Colonic mucosa (tissue), 4 donors: ENCODE data around the gene KCTD19. TPM values are rescaled to one million over a fixed set of nuclear protein-coding genes. Genes with fewer than 3 reads are reported as not detected.

Source experiments
- DNase-seq: peaks from one replicate; pipeline ENCODE4 v3.0.0-alpha.2; 2020
- H3K27ac ChIP-seq: fragments of 200-600 bp; one replicate; pipeline ENCODE4 v1.8.0; 2021
- H3K27me3 ChIP-seq: fragments of 200-600 bp; one replicate; pipeline ENCODE4 v1.8.0; 2021
- H3K36me3 ChIP-seq: fragments of 200-600 bp; one replicate; pipeline ENCODE4 v1.8.0; 2021
- H3K4me1 ChIP-seq: fragments of 200-600 bp; one replicate; pipeline ENCODE4 v1.8.0; 2021; ENCODE audit warnings: mild to moderate bottlenecking
- H3K4me3 ChIP-seq: fragments of 200-600 bp; one replicate; pipeline ENCODE4 v1.8.0; 2021
- H3K9ac ChIP-seq, 2 donors: one replicate each; pipeline ENCODE4 v1.7.0; 2013; ENCODE audit warnings: control low read depth in 2 of 2, low read depth in 2 of 2, low read length in 2 of 2
- H3K9me3 ChIP-seq: fragments of 200-600 bp; one replicate; pipeline ENCODE4 v1.8.0; 2021
- intact Hi-C: fragments of 100-400 bp; cut with DNase I; formaldehyde crosslinking; loops from one replicate; pipeline ENCODE4 v1.14.1; 2022
- total RNA-seq, 2 donors: library from RNA; stranded (reverse); fragmentation: NEBNext Ultra II Directional in 1 of 2; extraction: Animal tissue kit (Norgen Biotek cat#: 25700) in 1 of 2; gene quantifications; one replicate each; pipeline ENCODE4 v1.2.1, GENCODE V29; 2021
- TF ChIP-seq, protein P1 (sequence below): fragments of 200-600 bp; IDR thresholded peaks from one replicate; pipeline ENCODE4 v1.8.0; 2022; ENCODE audit warnings: antibody characterized with exemption, mild to moderate bottlenecking
- donor health status: healthy.
- donor health status: DM: no; HTN: no; CAD: no.
- donor health status: DM: no; HTN: no; CAD: no.

Gene KCTD19
- total RNA-seq, 2 donors from 2014 or later, result 0.24 TPM; not detected in 1

DNA sequence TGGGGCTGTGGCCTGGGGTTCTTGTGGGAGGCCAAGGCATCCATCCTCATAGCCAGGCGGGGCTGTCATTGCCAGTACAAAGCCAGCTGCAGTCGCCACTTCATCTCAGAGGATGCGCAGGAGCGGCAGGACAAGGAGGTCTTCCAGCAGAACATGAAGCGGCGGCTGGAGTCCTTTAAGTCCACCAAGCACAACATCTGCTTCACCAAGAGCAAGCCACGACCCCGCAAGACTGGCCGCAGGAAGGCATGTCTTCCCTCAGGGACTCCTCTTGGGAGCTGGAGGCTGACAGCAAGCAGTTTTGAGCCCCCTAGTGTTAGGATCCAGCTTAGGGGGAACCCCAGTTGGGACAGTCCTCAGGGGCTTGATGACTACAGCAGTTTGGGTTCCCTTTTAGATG, 62.3 kb downstream of the KCTD19 start:
- Histone ChIP-seq H3K4me3 (no peak overlapping the region), H3K9me3 (no peaks in the 10 kb centered on the region), H3K36me3 (no peaks in the 10 kb centered on the region), H3K27me3 (no peaks in the 10 kb centered on the region), H3K4me1 (no peaks in the 10 kb centered on the region), H3K27ac (no peak overlapping the region), H3K9ac (no peak overlapping the region)
- DNase-seq, result no peak
- intact Hi-C loops, result no loop called here
- TF ChIP-seq, protein P1, sequence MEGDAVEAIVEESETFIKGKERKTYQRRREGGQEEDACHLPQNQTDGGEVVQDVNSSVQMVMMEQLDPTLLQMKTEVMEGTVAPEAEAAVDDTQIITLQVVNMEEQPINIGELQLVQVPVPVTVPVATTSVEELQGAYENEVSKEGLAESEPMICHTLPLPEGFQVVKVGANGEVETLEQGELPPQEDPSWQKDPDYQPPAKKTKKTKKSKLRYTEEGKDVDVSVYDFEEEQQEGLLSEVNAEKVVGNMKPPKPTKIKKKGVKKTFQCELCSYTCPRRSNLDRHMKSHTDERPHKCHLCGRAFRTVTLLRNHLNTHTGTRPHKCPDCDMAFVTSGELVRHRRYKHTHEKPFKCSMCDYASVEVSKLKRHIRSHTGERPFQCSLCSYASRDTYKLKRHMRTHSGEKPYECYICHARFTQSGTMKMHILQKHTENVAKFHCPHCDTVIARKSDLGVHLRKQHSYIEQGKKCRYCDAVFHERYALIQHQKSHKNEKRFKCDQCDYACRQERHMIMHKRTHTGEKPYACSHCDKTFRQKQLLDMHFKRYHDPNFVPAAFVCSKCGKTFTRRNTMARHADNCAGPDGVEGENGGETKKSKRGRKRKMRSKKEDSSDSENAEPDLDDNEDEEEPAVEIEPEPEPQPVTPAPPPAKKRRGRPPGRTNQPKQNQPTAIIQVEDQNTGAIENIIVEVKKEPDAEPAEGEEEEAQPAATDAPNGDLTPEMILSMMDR, result no peak

DNA sequence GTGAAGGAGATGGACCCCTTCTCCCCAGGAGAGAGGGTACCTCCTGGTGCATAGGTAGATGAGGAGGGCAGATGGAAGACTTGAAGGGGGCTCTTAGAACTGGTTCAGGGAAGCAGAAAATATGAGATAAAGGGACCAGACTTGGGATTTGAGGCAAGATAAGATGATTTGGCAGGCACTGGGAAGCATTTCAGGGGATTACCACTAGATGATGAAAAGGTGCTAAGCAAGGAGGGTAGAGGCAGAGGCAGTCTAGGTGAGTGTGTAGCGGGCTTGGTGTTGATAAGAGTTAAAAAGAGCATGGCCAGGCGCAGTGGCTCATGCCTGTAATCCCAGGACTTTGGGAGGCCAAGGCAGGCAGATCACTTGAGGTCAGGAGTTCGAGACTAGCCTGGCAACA, 63.3 kb downstream of the KCTD19 start:
- H3K27me3 ChIP-seq, result no peaks in the 10 kb centered on the region
- H3K36me3 ChIP-seq, result no peaks in the 10 kb centered on the region
- TF ChIP-seq, protein P1, result no peak
- H3K9ac ChIP-seq, result no peak overlapping the region
- no peak overlapping the region for H3K27ac ChIP-seq
- intact Hi-C loops, result no loop called here
- no peaks in the 10 kb centered on the region for H3K4me1 ChIP-seq
- no peaks in the 10 kb centered on the region for H3K9me3 ChIP-seq
- no peak for DNase-seq
- no peak overlapping the region for H3K4me3 ChIP-seq

DNA sequence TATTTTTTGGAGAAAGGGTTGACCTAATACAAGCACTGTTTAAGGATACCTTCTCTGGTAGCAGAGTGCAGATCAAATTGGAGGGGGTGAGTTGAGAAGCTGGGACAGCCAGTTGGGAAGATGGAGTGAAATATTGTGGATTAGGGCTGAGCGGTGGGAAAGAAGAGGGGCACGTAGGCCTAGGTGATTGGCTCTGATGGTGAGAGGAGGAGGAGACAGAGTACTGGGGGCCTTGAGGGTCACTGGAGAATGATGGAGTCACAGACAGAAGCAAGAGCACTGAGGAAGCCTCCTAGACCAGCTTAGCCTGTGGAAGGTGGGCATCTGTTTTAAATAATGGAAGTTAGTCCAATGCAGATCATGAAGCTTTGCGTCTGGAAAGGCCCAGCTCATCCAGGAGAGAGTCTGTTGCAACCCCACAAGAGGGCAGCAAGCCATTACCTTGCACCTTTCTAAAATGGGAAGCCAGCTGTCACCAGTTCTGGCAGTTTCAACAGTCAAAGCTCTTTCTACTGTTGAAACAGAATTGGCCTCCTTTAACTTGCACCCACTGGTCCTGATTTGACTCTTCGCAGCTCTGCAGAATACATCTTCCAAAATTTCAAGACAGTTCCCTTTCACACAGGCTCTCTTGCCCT, 66.0 kb downstream of the KCTD19 start:
- intact Hi-C loops, result no loop called here
- Histone ChIP-seq H3K9ac (no peak overlapping the region), H3K27me3 (no peaks in the 10 kb centered on the region), H3K27ac (no peak overlapping the region), H3K36me3 (no peaks in the 10 kb centered on the region), H3K4me3 (no peak overlapping the region), H3K9me3 (no peaks in the 10 kb centered on the region), H3K4me1 (no peaks in the 10 kb centered on the region)
- TF ChIP-seq, protein P1, result peak; percentile 49
- DNase-seq, result peak; percentile 41

DNA sequence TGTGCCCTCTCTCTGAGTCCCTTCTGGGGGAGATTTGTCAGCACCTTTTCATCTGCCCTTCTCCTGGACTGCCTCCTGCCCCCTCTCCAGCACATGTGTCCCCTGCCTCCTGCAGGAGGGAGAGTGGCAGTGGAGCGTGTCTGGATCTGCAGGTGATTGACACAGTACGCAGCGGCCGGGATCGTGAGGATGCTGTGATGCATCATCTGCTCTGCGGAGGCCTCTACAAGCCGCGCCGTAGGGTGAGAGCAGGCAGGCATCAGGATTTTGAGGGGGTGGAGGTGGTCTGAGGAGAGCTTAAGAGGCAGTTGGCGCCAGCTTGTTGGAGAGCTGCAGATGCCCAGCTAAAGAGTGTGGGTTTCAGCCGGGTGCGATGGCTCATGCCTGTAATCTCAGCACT, 66.8 kb downstream of the KCTD19 start:
- Histone ChIP-seq H3K4me1 (no peaks in the 10 kb centered on the region), H3K9me3 (no peaks in the 10 kb centered on the region), H3K27ac (no peak overlapping the region), H3K4me3 (no peak overlapping the region), H3K36me3 (no peaks in the 10 kb centered on the region), H3K27me3 (no peaks in the 10 kb centered on the region), H3K9ac (no peak overlapping the region)
- DNase-seq, result no peak
- intact Hi-C loops, result no loop called here
- TF ChIP-seq, protein P1, result no peak

DNA sequence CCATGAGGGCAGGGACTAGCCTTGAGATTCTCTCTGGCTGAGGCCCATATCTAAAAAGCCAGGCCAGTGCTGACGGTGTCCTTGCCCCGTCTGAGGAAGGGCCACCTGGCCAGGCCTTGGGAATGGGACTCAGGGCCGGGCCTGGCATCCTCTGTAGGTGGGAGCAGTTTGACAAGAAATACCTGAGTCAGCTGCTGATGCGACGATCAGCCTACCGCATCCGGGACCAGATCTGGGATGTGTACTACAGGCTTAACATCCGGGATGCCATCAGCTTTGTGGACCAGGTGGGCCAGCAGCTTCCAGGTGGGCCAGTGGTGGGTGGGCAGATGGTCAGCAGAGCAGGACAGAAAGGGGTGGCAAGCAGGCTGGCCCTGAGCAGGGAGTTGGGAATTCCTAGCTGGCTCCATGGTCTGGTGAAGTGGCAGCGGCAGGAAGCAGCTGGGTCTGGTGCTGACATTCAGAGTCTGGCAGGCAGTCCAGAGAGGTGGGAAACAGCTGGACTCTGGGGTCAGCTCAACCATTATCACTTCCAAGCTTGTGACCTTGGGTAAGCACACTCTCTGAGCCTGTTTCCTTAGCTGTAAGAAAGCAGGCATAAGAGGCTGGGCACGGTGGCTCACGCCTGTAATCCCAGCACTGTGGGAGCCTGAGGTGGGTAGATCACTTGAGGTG, 68.2 kb downstream of the KCTD19 start:
- H3K27me3 ChIP-seq, result no peaks in the 10 kb centered on the region
- H3K4me1 ChIP-seq, result no peaks in the 10 kb centered on the region
- no peak for DNase-seq
- intact Hi-C loops, result no loop called here
- no peak overlapping the region for H3K27ac ChIP-seq
- no peaks in the 10 kb centered on the region for H3K36me3 ChIP-seq
- H3K9ac ChIP-seq, result no peak overlapping the region
- TF ChIP-seq, protein P1, result no peak
- no peaks in the 10 kb centered on the region for H3K9me3 ChIP-seq
- H3K4me3 ChIP-seq, result no peak overlapping the region
